SK-N-SH treated with all-trans-retinoic acid at 6 μM for 48 hours (cell line): Measurements from ENCODE around the gene FBXO38.

Experiments used
- ZC3H10 ChIP-seq: fragments of 250-450 bp; sonication (Bioruptor Pico); IDR thresholded peaks from 2 replicates; pipeline ENCODE4 v1.5.1; 2021; ENCODE audit warnings: mild to moderate bottlenecking, moderate library complexity
- ZNF8 ChIP-seq: fragments of 450-650 bp; formaldehyde crosslinking; IDR thresholded peaks from 2 replicates; pipeline ENCODE4 v1.5.0; 2020; ENCODE audit warnings: mild to moderate bottlenecking, moderate library complexity
- TF ChIP-seq, protein P1 (sequence below): fragments of 250-450 bp; sonication (Bioruptor Pico); IDR thresholded peaks from 2 replicates; pipeline ENCODE4 v1.5.1; 2020; ENCODE audit warnings: low read depth, mild to moderate bottlenecking, moderate library complexity
- TF ChIP-seq, protein P2 (sequence below): fragments of 250-450 bp; sonication (Bioruptor Pico); IDR thresholded peaks from 2 replicates; pipeline ENCODE4 v1.8.0; 2020; ENCODE audit warnings: mild to moderate bottlenecking, moderate library complexity, borderline replicate concordance

DNA sequence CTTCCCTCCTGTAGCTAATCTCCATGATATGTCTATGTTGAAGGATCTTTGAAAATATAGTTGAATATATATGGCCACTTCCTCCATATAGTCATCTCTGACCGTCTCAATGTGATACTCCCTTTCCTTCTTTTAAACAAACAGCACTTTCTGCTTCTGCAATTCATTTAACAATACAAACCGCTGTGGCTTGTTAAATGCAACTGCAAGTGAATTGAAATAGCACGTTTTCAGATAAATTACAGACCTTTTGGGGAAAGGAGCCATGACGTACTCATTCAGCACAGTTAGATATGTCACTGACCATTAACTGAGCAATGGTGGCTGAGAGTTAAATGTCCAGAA is 82.5 kb downstream of the FBXO38 start:
- TF ChIP-seq ZNF8 (CRISPR knock-in tag) = no peak
- TF ChIP-seq, protein P1, sequence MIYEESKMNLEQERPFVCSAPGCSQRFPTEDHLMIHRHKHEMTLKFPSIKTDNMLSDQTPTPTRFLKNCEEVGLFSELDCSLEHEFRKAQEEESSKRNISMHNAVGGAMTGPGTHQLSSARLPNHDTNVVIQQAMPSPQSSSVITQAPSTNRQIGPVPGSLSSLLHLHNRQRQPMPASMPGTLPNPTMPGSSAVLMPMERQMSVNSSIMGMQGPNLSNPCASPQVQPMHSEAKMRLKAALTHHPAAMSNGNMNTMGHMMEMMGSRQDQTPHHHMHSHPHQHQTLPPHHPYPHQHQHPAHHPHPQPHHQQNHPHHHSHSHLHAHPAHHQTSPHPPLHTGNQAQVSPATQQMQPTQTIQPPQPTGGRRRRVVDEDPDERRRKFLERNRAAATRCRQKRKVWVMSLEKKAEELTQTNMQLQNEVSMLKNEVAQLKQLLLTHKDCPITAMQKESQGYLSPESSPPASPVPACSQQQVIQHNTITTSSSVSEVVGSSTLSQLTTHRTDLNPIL (CRISPR knock-in tag) = no peak
- TF ChIP-seq, protein P2, sequence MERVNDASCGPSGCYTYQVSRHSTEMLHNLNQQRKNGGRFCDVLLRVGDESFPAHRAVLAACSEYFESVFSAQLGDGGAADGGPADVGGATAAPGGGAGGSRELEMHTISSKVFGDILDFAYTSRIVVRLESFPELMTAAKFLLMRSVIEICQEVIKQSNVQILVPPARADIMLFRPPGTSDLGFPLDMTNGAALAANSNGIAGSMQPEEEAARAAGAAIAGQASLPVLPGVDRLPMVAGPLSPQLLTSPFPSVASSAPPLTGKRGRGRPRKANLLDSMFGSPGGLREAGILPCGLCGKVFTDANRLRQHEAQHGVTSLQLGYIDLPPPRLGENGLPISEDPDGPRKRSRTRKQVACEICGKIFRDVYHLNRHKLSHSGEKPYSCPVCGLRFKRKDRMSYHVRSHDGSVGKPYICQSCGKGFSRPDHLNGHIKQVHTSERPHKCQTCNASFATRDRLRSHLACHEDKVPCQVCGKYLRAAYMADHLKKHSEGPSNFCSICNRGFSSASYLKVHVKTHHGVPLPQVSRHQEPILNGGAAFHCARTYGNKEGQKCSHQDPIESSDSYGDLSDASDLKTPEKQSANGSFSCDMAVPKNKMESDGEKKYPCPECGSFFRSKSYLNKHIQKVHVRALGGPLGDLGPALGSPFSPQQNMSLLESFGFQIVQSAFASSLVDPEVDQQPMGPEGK (CRISPR knock-in tag) = no peak
- TF ChIP-seq ZC3H10 (CRISPR knock-in tag) = no peak
